ENCODE measurements around the gene SMOC2. TPM values are rescaled to one million over a fixed set of nuclear protein-coding genes. Genes with fewer than 3 reads are reported as not detected.

The SMOC2 gene
- total RNA-seq, 1 donor = not detected

GRCh38 chr6:168507297-168507696 is 66.3 kb downstream of the SMOC2 start:
- no peak for DNase-seq (ENCODE audit: low read depth)
- TF ChIP-seq CTCF (IDR thresholded peaks at IDR 0.05; ENCODE audit: insufficient read depth, low read depth, low read length) = no peak
- no peak overlapping the region for H3K4me3 ChIP-seq (ENCODE audit: low read depth, low read length)

- DNase-seq (ENCODE audit: low read depth) = no peak
- H3K4me3 ChIP-seq (ENCODE audit: low read depth, low read length) = no peak overlapping the region
- TF ChIP-seq CTCF (IDR thresholded peaks at IDR 0.05; ENCODE audit: insufficient read depth, low read depth, low read length) = no peak
Measured at GRCh38 chr6:168507730-168508129, 66.7 kb downstream of the SMOC2 start.

GRCh38 chr6:168508903-168509302 is 67.9 kb downstream of the SMOC2 start:
- no peak for DNase-seq (ENCODE audit: low read depth)
- TF ChIP-seq CTCF (IDR thresholded peaks at IDR 0.05; ENCODE audit: insufficient read depth, low read depth, low read length) = no peak
- no peak overlapping the region for H3K4me3 ChIP-seq (ENCODE audit: low read depth, low read length)

- DNase-seq (ENCODE audit: low read depth) = no peak
- H3K4me3 ChIP-seq (ENCODE audit: low read depth, low read length) = no peak overlapping the region
- no peak for TF ChIP-seq CTCF (IDR thresholded peaks at IDR 0.05; ENCODE audit: insufficient read depth, low read depth, low read length)
Measured at GRCh38 chr6:168513766-168514165, 72.8 kb downstream of the SMOC2 start.

- no peak overlapping the region for H3K4me3 ChIP-seq (ENCODE audit: low read depth, low read length)
- no peak for DNase-seq (ENCODE audit: low read depth)
- TF ChIP-seq CTCF (IDR thresholded peaks at IDR 0.05; ENCODE audit: insufficient read depth, low read depth, low read length) = no peak
Measured at GRCh38 chr6:168514216-168514615, 73.2 kb downstream of the SMOC2 start.

GRCh38 chr6:168515376-168515775 is 74.4 kb downstream of the SMOC2 start:
- no peak overlapping the region for H3K4me3 ChIP-seq (ENCODE audit: low read depth, low read length)
- TF ChIP-seq CTCF (IDR thresholded peaks at IDR 0.05; ENCODE audit: insufficient read depth, low read depth, low read length) = no peak
- no peak for DNase-seq (ENCODE audit: low read depth)

- TF ChIP-seq CTCF (IDR thresholded peaks at IDR 0.05; ENCODE audit: insufficient read depth, low read depth, low read length) = no peak
- H3K4me3 ChIP-seq (ENCODE audit: low read depth, low read length) = no peak overlapping the region
- DNase-seq (ENCODE audit: low read depth) = no peak
Measured at GRCh38 chr6:168516944-168517741, 76.2 kb downstream of the SMOC2 start.

Measured in fibroblast of villous mesenchyme (primary cell).